Astrocyte of the spinal cord (primary cell): ENCODE data around the gene TEX44.

Experiments
- DNase-seq: peaks from one replicate; pipeline ENCODE4 v3.0.0; 2011; ENCODE audit warnings: low read depth, low spot score
- H3K4me3 ChIP-seq: 2 replicates; pipeline ENCODE4 v1.5.1; 2011; ENCODE audit warnings: low read depth, mild to moderate bottlenecking, low read length, moderate library complexity
- in situ Hi-C: cut with HindIII; loops from 2 replicates; pipeline ENCODE4 v1.10.0; 2017; ENCODE audit warnings: low sequenced_read_pairs
- TF ChIP-seq, protein P1 (sequence below): IDR thresholded peaks from 2 replicates; pipeline ENCODE4 v1.5.1; 2012; ENCODE audit warnings: low read depth, mild to moderate bottlenecking, low read length, inconsistent platforms

Gene TEX44

DNA sequence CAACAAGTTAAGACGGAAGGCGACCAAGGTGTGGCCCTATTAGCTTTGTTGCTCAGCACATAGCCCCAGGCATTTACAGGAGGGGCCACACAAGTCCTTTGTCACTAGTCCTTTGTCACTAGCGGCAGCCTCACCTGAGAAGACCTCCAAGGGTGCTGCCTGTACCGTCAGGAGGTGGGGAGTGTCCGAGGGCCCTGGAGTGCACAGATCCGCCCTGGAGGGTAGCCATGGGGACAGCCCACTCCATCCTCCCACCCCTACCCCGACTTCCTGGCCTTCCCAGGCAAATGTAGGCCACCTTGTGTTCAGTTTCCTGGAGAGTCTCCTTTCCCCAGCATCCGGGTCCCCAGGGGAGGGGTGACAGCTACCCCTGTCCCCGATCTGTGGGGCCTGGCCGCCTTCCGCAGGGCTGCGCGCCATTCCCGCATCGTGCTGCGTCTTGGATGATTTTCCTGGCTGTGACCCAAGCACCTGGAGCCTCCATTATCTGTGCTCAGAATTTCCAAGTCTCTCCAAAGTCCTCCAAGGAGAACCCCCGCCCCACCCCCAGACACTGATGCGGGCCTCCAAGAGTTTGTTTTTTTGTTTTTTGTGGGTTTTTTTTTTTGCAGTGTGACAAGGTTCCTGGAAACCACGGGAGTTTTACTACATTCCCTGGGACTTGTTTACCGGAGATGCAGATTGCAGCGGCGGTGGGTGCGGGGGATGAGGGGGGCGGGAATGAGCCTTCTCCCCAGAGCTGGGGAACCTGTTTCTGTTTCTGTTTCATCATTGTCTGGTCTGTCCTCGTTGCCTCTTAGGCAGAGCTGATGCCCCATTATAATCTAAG, 28.6 kb downstream of the TEX44 start:
- in situ Hi-C loops: no loop called here
- TF ChIP-seq, protein P1, sequence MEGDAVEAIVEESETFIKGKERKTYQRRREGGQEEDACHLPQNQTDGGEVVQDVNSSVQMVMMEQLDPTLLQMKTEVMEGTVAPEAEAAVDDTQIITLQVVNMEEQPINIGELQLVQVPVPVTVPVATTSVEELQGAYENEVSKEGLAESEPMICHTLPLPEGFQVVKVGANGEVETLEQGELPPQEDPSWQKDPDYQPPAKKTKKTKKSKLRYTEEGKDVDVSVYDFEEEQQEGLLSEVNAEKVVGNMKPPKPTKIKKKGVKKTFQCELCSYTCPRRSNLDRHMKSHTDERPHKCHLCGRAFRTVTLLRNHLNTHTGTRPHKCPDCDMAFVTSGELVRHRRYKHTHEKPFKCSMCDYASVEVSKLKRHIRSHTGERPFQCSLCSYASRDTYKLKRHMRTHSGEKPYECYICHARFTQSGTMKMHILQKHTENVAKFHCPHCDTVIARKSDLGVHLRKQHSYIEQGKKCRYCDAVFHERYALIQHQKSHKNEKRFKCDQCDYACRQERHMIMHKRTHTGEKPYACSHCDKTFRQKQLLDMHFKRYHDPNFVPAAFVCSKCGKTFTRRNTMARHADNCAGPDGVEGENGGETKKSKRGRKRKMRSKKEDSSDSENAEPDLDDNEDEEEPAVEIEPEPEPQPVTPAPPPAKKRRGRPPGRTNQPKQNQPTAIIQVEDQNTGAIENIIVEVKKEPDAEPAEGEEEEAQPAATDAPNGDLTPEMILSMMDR: no peak
- no peak overlapping the region for H3K4me3 ChIP-seq
- no peak for DNase-seq

DNA sequence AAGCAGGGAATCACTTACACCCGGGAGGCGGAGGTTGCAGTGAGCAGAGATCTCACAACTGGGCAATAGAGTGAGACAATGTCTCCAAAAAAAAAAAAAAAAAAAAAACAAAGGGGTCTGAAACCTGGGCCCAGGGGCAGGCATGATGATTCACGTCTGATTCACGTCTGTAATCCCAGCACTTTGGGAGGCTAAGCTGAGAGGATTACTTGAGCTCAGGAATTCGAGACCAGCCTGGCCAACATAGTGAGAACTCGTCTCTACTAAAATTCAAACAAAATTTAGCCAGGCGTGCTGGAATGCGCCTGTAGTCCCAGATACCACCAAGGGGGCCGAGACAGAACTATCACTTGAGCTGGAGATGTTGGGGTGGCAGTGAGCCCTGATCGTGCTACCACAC, 30.3 kb downstream of the TEX44 start:
- in situ Hi-C loops: no loop called here
- TF ChIP-seq, protein P1: no peak
- DNase-seq: no peak
- H3K4me3 ChIP-seq: no peak overlapping the region

DNA sequence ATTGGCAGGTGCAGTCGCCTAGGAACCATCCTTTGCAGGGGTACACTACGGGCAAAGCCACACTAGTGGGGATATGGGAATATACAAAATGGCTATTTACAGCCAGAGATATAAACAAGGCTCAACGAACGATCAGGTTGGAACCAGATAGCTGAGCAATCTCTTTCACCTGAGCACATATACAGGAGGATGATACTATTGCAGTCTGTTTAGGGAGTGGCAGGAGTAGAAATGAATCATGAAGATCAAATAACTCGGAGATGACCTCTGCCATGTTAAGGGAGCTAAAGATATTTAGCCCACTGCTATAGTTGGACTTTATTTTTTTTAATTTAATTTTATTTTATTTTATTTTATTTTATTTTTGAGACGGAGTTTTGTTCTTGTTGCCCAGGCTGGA, 33.8 kb downstream of the TEX44 start:
- TF ChIP-seq, protein P1: no peak
- in situ Hi-C loops: no loop called here
- DNase-seq: no peak
- no peak overlapping the region for H3K4me3 ChIP-seq

DNA sequence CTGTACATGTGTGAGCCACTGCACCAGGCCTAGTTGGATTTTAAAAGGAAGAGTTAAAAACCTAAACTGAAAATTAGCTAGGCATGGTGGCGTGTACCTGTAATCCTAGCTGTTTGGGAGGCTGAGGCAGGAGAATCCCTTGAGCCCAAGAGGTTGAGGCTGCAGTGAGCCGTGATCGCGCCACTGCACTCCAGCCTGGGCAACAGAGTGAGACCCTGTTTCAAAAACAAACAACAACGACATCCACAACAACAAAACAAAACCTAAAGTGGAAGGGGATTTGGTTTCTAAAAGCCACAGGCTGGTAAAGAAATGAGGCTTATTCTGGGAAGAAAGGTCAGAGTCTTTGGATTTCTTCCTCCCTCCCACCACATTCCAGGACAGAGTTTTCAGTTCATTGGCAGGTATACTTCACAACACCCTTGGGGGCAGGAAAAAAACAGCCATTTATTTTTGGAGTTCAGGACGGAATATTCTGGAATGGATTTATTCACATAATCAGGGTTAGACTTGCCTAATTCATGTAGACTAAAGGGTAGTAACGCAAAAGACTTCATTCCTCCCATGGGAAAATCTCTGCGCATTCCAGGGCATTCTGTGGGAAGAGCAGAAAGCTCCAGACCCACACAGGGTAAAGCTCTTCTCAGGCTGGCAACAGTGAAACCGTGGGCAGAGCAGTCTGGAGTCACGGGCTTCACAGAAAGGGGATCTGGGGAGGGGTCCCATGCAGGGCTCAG, 34.9 kb downstream of the TEX44 start:
- H3K4me3 ChIP-seq: no peak overlapping the region
- no peak for DNase-seq
- TF ChIP-seq, protein P1: no peak
- in situ Hi-C loops: no loop called here

DNA sequence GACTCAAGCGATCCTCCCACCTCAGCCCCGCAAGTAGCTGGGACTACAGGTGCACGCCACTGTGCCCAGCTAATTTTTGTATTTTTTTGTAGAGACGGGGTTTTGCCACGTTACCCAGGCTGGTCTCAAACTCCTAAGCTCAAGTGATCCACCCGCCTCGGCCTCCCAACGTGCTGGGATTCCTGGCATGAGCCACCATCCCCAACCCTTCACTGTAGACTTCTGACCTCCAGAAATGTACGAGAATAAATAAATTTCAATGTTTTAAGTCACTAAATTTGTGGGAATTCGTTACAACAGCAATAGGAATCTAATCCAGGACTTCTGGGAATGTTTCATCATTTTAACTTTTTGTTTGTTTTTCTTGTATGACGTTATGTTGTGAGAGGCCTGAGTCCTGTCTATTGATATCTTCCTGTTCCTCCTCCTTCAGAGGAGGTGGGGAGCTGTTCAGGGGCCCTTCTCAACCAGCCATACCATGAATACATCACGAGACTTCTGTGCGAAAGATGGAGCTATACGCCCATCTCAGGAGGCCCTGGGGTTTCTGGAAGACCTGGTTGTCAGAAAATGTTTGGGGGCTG, 40.0 kb downstream of the TEX44 start:
- H3K4me3 ChIP-seq: no peak overlapping the region
- TF ChIP-seq, protein P1: no peak

DNA sequence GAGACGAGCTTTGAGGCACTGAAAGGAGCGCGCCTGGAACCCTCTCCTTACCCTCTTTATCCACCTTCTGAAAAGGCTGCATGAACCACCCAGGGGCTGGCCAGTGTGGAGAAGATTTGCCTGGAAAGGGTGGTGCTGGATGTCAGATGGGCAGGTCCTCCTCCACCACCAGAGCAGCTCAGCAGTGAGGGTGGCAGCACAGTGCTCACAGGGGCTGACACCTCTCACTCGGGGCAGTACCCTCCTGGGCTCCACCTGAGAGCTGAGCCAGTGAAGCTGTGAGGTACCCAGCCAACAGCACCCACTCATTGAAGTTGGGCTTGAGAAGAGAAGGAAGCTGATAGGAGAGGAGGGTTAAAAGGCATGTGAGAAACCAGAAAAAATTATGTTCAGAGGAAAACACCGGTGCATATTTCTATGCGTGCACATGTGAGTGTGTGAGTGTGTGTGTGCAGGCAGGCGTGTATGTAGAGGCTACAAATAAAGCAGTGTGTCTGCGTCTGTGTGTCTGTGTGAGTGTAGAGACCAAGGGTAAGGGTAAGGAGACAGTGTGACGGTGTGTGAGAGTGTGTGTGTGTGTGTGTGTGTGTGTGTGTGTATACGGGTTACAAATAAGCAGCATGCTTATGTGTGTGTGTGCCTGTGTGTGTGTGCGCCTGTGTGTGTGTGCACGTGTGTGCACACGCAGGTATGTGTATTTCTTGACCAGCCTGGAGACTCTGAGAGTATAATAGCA, 40.7 kb downstream of the TEX44 start:
- H3K4me3 ChIP-seq: no peak overlapping the region
- in situ Hi-C loops: no loop called here
- TF ChIP-seq, protein P1: no peak
- DNase-seq: no peak

More for the DNA sequence above, 40.0 kb downstream of the TEX44 start:
- in situ Hi-C loops: no loop called here
- DNase-seq: peak; percentile 66
